IMR-90 (cell line): ENCODE data around the gene EGF. TPM values are rescaled to one million over a fixed set of nuclear protein-coding genes. Genes with fewer than 3 reads are reported as not detected.

Experiments used
- ATAC-seq: fragments of 200-7000 bp; cut with Tn5 transposase; 2 replicates; pipeline ENCODE4 v1.9.1; 2020; ENCODE audit warnings: low read depth, mild to moderate bottlenecking, moderate library complexity
- BruUV-seq: library from RNA; stranded (reverse); fragments of 400-500 nt; replicated peaks from 2 replicates; lab custom pipeline; 2021; lab: Mats Ljungman, UMichigan
- CTCF ChIA-PET: fragments of 300-600 bp; formaldehyde crosslinking; extraction: SDS; loops from one replicate; lab custom pipeline; 2021; ENCODE audit warnings: antibody characterized with exemption; lab: Yijun Ruan, JAX
- POLR2A ChIA-PET: fragments of 300-600 bp; sonication (Branson Sonifier 250); formaldehyde crosslinking; loops from one replicate; lab custom pipeline; 2022; ENCODE audit warnings: antibody characterized with exemption; ENCODE audit not compliant: unreplicated experiment; lab: Charles Lee
- DNase-seq: peaks from one replicate; pipeline ENCODE4 v3.0.0; 2013
- H2AFZ ChIP-seq: replicated peaks from 2 replicates; pipeline ENCODE3; 2013; ENCODE audit warnings: low read length, mild to moderate bottlenecking; ENCODE audit not compliant: poor library complexity
- H2AK5ac ChIP-seq: 2 replicates; pipeline ENCODE4 v1.6.1; 2013; ENCODE audit warnings: low read depth, low read length, inconsistent platforms
- H2AK9ac ChIP-seq: replicated peaks from 2 replicates; pipeline ENCODE3; 2013; ENCODE audit warnings: mild to moderate bottlenecking, low read depth, low read length, moderate library complexity; ENCODE audit not compliant: poor library complexity
- H2BK120ac ChIP-seq: 2 replicates; pipeline ENCODE4 v1.6.1; 2013; ENCODE audit warnings: low read depth, low read length, inconsistent platforms
- H2BK15ac ChIP-seq: 3 replicates; pipeline ENCODE4 v1.6.1; 2013; ENCODE audit warnings: low read depth, low read length, inconsistent platforms
- H2BK20ac ChIP-seq: 2 replicates; pipeline ENCODE4 v1.6.1; 2013; ENCODE audit warnings: low read depth, mild to moderate bottlenecking, inconsistent platforms, low read length, moderate library complexity
- H2BK5ac ChIP-seq: 2 replicates; pipeline ENCODE4 v1.6.1; 2013; ENCODE audit warnings: mild to moderate bottlenecking, low read depth, low read length, inconsistent platforms; ENCODE audit not compliant: poor library complexity, severe bottlenecking
- H3K14ac ChIP-seq: replicated peaks from 2 replicates; pipeline ENCODE4 v1.6.1; 2013; ENCODE audit warnings: low read depth, low read length, inconsistent platforms
- H3K18ac ChIP-seq: 2 replicates; pipeline ENCODE4 v1.6.1; 2013; ENCODE audit warnings: low read depth, low read length, control low read depth
- H3K23ac ChIP-seq: 2 replicates; pipeline ENCODE4 v1.6.1; 2013; ENCODE audit warnings: low read depth, low read length, inconsistent platforms
- H3K27ac ChIP-seq: 2 replicates; pipeline ENCODE4 v1.5.1; 2013; ENCODE audit warnings: mild to moderate bottlenecking, control low read depth, low read length; ENCODE audit not compliant: insufficient read depth
- H3K27me3 ChIP-seq: 2 replicates; pipeline ENCODE4 v1.6.1; 2013; ENCODE audit warnings: low read length; ENCODE audit not compliant: control insufficient read depth, insufficient read depth
- H3K36me3 ChIP-seq: 2 replicates; pipeline ENCODE4 v1.6.1; 2013; ENCODE audit warnings: low read length, mixed read lengths; ENCODE audit not compliant: control insufficient read depth, insufficient read depth
- H3K4ac ChIP-seq: 2 replicates; pipeline ENCODE4 v1.6.1; 2013; ENCODE audit warnings: low read depth, low read length, inconsistent platforms
- H3K4me1 ChIP-seq: 2 replicates; pipeline ENCODE4 v1.6.1; 2013; ENCODE audit warnings: low read length, mixed read lengths; ENCODE audit not compliant: control insufficient read depth, insufficient read depth
- H3K4me2 ChIP-seq: 2 replicates; pipeline ENCODE4 v1.6.1; 2013; ENCODE audit warnings: low read depth, mild to moderate bottlenecking, control low read depth, low read length, moderate library complexity
- H3K4me3 ChIP-seq: 2 replicates; pipeline ENCODE4 v1.5.1; 2013; ENCODE audit warnings: low read depth, mild to moderate bottlenecking, control low read depth, low read length, moderate library complexity; ENCODE audit not compliant: insufficient read depth
- H3K56ac ChIP-seq: 2 replicates; pipeline ENCODE4 v1.6.1; 2013; ENCODE audit warnings: low read length, inconsistent platforms; ENCODE audit not compliant: insufficient read depth; ENCODE audit errors: extremely low read depth
- H3K79me1 ChIP-seq, 2 experiments: 2 replicates each; pipeline ENCODE4 v1.6.1; 2013; ENCODE audit warnings: low read length in 2 of 2, inconsistent platforms in 1 of 2, low read depth in 1 of 2
- H3K9ac ChIP-seq: 2 replicates; pipeline ENCODE4 v1.6.1; 2013; ENCODE audit warnings: low read depth, low read length, control low read depth
- H3K9me1 ChIP-seq: 2 replicates; pipeline ENCODE4 v1.6.1; 2013; ENCODE audit warnings: low read length, inconsistent platforms; ENCODE audit not compliant: insufficient read depth
- H3K9me3 ChIP-seq: 2 replicates; pipeline ENCODE4 v1.6.1; 2013; ENCODE audit warnings: low read length; ENCODE audit not compliant: control insufficient read depth, insufficient read depth
- H4K20me1 ChIP-seq: 2 replicates; pipeline ENCODE4 v1.6.1; 2013; ENCODE audit warnings: low read length, inconsistent platforms; ENCODE audit not compliant: insufficient read depth
- H4K5ac ChIP-seq: 2 replicates; pipeline ENCODE4 v1.6.1; 2013; ENCODE audit warnings: mild to moderate bottlenecking, low read depth, low read length, control low read depth
- H4K8ac ChIP-seq, 2 experiments: 2 replicates each; pipeline ENCODE4 v1.6.1; 2013; ENCODE audit warnings: low read depth in 2 of 2, low read length in 2 of 2, control low read depth in 1 of 2, inconsistent platforms in 1 of 2
- H4K91ac ChIP-seq: 2 replicates; pipeline ENCODE4 v1.6.1; 2013; ENCODE audit warnings: low read depth, low read length, inconsistent platforms; ENCODE audit not compliant: insufficient read depth
- CEBPB ChIP-seq: IDR thresholded peaks from 2 replicates; pipeline ENCODE4 v1.6.1; 2012; ENCODE audit warnings: low read depth, low read length, improper control_type of control experiment
- NFE2L2 ChIP-seq: fragments of 150-350 bp; IDR thresholded peaks from 2 replicates; pipeline ENCODE4 v1.6.1; 2016; ENCODE audit warnings: low read depth, mild to moderate bottlenecking, low read length
- RFX5 ChIP-seq: IDR thresholded peaks from 2 replicates; pipeline ENCODE4 v1.8.0; 2012; ENCODE audit warnings: low read depth, mild to moderate bottlenecking, low read length, moderate library complexity
- WGBS, 2 experiments: methylation state at CpG; one replicate each; pipeline versions ENCODE4 v1.1.5 to v1.1.7; 2013; ENCODE audit warnings: missing lambda C conversion rate in 2 of 2; ENCODE audit not compliant: insufficient read length in 1 of 2; ENCODE audit errors: extremely low coverage in 2 of 2; 5-methylcytosine and 5-hydroxymethylcytosine counted together
- dilution Hi-C: fragments of 300-500 bp; cut with HindIII; formaldehyde crosslinking; loops from one replicate; pipeline ENCODE4 v1.14.3; 2018; ENCODE audit warnings: low sequenced_read_pairs; ENCODE audit not compliant: unreplicated experiment
- in situ Hi-C: fragments of 300-500 bp; cut with MboI; formaldehyde crosslinking; loops from 3 replicates; pipeline ENCODE4 v1.14.3; 2019; ENCODE audit warnings: low sequenced_read_pairs, inconsistent platforms, mixed read lengths
- intact Hi-C: fragments of 100-400 bp; cut with micrococcal nuclease; formaldehyde crosslinking; loops from 2 replicates; pipeline ENCODE4 v1.10.0; 2022
- polyA plus RNA-seq, 3 experiments: library from polyadenylated mRNA; depleted of rRNA; stranded (reverse); fragments of >200 nt; gene quantifications; 2 replicates each; pipeline ENCODE4 v1.2.3, GENCODE V29; 2012; ENCODE audit warnings: low replicate concordance in 1 of 3
- total RNA-seq: library from RNA; depleted of rRNA; stranded (reverse); fragments of >200 nt; gene quantifications from 2 replicates; pipeline ENCODE4 v1.2.3, GENCODE V29; 2012
- TF ChIP-seq, protein P1 (sequence below): conservative IDR thresholded peaks from 2 replicates; pipeline ENCODE4 v1.5.1; 2012; ENCODE audit warnings: mild to moderate bottlenecking, low read depth, low read length, improper control_type of control experiment

The EGF gene
- total and polyA plus RNA-seq, 2 of the 4 experiments (the other 2 are of a cell fraction) = 1.7 to 2.2 TPM

DNA sequence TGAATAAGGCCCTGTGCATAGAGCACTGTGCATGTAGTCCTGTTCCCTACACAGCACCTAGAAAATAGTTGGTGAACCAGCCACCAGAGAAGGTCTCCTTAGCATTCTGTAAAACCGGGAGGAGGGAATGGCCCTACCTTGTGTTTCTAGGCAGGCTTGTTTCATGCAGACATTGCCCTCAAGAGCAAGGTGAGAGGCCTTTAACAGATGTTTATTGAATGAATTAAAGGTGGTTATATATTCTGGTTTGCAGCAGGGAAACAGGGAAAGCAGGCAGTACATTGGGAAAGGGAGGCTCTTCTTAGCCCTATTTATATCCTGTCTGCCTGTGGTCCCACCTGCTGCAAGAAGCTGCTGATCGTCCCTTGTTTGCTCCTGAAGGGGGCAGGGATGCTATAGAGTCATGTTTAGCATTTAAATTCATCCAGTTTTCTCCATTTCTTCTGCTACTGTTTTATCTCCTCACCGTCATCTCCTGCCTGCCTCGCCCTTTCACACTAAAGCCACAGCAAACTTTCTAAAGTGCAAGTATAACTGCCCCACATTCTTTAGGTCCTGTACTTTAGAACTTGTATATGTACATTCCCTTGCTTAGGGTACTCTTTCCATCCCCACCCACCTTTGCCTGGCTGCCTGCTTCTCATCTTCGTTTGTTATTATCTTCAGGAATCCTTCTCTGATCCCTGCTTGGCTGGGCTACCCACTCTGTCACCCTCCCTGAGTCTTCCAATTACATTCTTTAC is 60.3 kb downstream of the EGF start:
- Histone ChIP-seq H3K56ac (no peak overlapping the region), H2BK20ac (no peak overlapping the region), H3K4me1 (no peaks in the 10 kb centered on the region), H3K9me1 (no peaks in the 10 kb centered on the region), H3K4me2 (no peak overlapping the region), H3K9ac (no peak overlapping the region), H3K79me1 (no peaks in the 10 kb centered on the region), H4K91ac (no peak overlapping the region), H3K14ac (no peak overlapping the region), H2BK15ac (no peak overlapping the region), H3K27me3 (no peaks in the 10 kb centered on the region; the same call in 1 of the 2 replicates), H3K27ac (no peak overlapping the region), H2AK5ac (no peak overlapping the region), H3K23ac (no peak overlapping the region), H2BK120ac (no peak overlapping the region), H2AFZ (no peak overlapping the region), H3K18ac (no peak overlapping the region), H3K36me3 (no peaks in the 10 kb centered on the region), H4K20me1 (no peaks in the 10 kb centered on the region), H3K9me3 (no peaks in the 10 kb centered on the region), H2BK5ac (no peak overlapping the region), H3K4ac (no peak overlapping the region), H4K5ac (no peak overlapping the region), H2AK9ac (no peak overlapping the region), H4K8ac (no peak overlapping the region), H3K4me3 (no peak overlapping the region)
- intact Hi-C loops = no loop called here
- no peak for TF ChIP-seq NFE2L2
- TF ChIP-seq CEBPB = no peak
- no peak for TF ChIP-seq RFX5
- TF ChIP-seq, protein P1, sequence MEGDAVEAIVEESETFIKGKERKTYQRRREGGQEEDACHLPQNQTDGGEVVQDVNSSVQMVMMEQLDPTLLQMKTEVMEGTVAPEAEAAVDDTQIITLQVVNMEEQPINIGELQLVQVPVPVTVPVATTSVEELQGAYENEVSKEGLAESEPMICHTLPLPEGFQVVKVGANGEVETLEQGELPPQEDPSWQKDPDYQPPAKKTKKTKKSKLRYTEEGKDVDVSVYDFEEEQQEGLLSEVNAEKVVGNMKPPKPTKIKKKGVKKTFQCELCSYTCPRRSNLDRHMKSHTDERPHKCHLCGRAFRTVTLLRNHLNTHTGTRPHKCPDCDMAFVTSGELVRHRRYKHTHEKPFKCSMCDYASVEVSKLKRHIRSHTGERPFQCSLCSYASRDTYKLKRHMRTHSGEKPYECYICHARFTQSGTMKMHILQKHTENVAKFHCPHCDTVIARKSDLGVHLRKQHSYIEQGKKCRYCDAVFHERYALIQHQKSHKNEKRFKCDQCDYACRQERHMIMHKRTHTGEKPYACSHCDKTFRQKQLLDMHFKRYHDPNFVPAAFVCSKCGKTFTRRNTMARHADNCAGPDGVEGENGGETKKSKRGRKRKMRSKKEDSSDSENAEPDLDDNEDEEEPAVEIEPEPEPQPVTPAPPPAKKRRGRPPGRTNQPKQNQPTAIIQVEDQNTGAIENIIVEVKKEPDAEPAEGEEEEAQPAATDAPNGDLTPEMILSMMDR = no peak
- WGBS, 2 experiments = 61% methylated on average over 3 of the region's 5 CpGs; no CpG with 5 or more reads in 1 of the 2 experiments
- ChIA-PET CTCF (no interaction called here), POLR2A (no interaction called here)
- in situ Hi-C loops = loop anchor here (5.0 kb wide), 1 partner anchor 546 kb away; no protein-coding TSS in a partner anchor
- no TSS peak for BruUV-seq
- dilution Hi-C loops = no loop called here
- no peak for ATAC-seq
- DNase-seq = no peak
